LNCaP clone FGC (cell line): ENCODE data around the gene CEP68.
A peak's percentile ranks its signal among the peaks of the same experiment; 100 is the strongest.

ENCODE experiments used
- DNase-seq: peaks from one replicate; pipeline ENCODE4 v3.0.0-alpha.2; 2011; ENCODE audit warnings: low read depth
- H3K4me3 ChIP-seq: 2 replicates; pipeline ENCODE4 v1.5.1; 2011; ENCODE audit warnings: mild to moderate bottlenecking, low read depth, low read length, control low read depth
- TF ChIP-seq, protein P1 (sequence below): IDR thresholded peaks from 2 replicates; pipeline ENCODE4 v1.5.1; 2012; ENCODE audit warnings: mild to moderate bottlenecking; ENCODE audit not compliant: control insufficient read depth, insufficient read depth; ENCODE audit errors: extremely low read depth

The CEP68 gene

DNA sequence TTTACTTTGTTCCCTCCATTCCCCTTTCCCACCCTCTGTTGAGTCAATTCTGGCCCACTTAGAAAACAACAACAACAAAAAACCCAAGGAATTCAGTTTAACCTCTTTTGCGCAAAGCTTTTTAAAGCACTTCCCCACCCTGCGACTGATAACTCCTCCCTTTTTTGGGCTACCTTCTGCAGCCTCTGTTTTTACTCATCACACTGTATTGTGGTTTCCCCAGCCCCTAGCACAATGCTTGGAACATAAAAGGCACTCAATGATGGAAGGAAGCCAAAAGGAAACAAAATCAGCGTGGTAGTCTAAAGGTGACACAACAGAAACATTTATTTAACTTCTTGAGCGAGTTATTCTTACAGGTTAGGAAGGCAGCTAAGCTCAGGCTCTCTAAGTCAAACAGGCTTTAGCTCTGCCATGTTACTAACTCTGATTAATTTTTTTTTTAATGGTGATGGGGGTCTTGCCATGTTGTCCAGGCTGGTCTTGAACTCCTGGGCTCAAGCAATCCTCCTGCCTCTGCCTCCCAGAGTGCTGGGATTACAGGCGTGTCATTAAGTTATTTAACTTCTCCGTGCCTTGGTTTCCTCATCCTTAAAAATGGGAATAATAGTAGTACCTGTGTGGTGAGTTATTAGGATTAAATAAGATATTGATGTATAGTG, 1.3 kb downstream of the CEP68 start:
- TF ChIP-seq, protein P1, sequence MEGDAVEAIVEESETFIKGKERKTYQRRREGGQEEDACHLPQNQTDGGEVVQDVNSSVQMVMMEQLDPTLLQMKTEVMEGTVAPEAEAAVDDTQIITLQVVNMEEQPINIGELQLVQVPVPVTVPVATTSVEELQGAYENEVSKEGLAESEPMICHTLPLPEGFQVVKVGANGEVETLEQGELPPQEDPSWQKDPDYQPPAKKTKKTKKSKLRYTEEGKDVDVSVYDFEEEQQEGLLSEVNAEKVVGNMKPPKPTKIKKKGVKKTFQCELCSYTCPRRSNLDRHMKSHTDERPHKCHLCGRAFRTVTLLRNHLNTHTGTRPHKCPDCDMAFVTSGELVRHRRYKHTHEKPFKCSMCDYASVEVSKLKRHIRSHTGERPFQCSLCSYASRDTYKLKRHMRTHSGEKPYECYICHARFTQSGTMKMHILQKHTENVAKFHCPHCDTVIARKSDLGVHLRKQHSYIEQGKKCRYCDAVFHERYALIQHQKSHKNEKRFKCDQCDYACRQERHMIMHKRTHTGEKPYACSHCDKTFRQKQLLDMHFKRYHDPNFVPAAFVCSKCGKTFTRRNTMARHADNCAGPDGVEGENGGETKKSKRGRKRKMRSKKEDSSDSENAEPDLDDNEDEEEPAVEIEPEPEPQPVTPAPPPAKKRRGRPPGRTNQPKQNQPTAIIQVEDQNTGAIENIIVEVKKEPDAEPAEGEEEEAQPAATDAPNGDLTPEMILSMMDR: no peak
- no peak for DNase-seq
- H3K4me3 ChIP-seq: peak overlapping the region; percentile 60

DNA sequence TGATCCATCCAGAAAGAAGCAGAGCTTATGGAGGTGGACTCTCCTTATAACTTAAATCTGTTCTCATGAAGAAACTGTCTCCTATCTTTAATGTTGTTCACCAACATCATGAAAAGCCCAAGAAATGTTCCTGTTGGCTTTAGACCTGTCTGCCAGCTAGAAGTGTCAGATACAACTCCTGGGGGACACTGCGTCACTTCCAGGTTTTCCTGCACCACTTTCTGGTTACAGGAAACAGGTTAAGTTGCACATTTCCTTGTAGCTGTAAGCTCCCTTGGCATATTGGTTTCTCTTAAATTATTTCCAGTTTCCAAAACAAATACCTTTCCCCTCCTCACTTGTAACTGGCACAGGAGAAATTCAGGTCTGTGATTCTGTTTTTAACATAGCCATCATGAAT, 2.9 kb downstream of the CEP68 start:
- TF ChIP-seq, protein P1: no peak
- no peak overlapping the region for H3K4me3 ChIP-seq
- no peak for DNase-seq

DNA sequence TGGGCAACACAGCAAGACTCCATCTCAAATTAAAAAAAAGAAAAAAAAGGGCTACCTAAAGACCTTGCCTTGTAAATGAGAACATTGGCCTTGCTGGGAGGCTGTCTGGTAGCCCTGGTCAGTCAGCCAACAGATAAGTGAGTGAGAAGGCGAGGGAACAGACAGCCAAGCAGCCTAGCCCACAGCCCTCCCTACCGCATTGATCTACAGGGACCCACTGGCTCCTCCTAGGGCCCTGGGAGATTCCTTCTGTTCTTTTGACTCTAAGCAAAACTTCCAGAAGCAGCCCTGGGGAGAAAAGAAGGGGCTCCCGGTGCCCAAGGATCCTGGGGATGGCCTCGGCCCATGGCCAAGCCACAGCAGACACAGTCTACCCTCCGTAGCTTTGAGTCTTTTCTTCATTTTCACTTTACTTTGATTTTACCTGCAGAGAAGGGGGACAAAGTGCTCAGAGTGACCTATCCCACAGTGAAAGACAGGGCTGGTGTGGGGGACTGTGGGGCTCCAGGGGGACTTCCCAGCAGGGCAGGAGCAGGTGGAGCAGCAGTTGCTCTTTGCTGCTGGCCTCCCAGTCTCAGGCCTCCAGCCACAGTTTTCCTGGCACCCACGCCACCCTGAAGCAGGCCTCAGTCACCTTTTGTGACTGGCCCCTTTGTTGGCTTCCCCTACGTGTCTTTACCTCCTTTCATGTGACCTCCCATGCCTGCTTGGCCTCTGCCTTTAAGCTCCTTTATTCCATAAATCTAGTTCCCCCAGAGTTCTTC, 5.1 kb downstream of the CEP68 start:
- no peak for DNase-seq
- H3K4me3 ChIP-seq: no peak overlapping the region
- TF ChIP-seq, protein P1: no peak

DNA sequence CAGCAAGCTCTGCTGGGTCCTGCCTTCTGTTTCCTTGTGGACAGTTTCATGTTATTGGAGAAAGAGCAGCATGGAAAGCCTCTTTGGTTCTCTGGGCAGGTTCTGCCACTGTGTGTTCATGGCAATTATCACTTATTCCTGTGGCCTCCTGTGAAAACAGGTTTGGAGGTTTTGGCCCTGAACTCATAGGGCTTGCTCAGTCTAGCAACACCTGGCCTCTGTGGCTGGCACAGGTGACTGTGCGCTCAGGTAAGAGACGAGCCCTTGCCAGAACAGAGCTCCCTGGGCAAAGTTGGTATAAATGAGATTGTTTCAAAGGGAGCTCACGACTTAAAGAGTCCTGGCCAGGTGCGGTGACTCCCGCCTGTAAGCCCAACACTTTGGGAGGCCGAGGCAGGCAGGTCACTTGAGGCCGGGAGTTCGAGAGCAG, 5.7 kb downstream of the CEP68 start:
- DNase-seq: peak; percentile 34
- no peak overlapping the region for H3K4me3 ChIP-seq
- TF ChIP-seq, protein P1: no peak

DNA sequence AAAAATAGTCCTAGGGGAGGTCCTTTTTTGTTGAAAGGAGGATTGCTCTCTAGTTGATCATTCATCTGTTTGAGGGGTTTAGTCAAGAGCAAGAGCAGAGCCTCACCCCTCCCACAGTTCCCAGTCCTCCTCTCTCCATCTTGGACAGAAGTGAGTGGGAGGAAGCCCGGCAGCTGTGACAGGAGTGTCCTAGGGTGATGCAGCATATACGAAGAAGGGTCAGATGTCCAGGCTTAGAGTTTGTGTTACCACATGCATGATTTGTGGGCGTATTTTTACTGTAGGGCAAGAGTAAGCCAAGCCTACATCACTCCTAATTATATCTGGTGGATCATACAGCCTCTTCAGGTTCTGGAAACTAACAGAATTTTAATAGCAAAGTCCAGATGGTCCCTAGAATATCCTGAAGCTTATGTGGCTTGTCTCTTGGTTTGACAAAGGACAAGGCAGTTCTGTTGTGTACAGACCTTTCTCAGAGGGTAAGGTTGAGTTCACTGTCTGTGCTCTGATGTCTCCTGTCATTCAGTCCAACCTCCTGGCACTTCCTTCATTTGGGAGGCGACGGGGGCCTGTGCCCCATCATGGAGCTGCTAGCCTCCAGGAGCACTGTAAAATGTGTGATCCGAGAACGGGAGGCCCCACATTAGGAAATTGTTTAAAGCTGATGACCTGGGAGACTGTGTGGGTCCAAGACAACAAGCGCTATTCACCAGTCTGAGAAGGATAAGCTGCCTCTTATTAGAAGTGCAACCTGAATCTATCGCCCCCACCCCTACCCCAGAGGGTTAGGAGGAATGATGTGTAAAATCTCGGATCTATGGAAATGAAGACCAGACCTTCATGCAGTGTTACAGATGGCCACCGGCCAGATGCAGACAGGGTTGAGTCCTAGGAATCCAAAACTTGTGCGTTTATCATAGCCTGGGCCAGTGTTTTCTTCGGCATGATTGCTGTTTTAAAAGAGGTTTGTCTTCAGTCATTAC, 6.9 kb downstream of the CEP68 start:
- DNase-seq: no peak
- TF ChIP-seq, protein P1: no peak
- no peak overlapping the region for H3K4me3 ChIP-seq

DNA sequence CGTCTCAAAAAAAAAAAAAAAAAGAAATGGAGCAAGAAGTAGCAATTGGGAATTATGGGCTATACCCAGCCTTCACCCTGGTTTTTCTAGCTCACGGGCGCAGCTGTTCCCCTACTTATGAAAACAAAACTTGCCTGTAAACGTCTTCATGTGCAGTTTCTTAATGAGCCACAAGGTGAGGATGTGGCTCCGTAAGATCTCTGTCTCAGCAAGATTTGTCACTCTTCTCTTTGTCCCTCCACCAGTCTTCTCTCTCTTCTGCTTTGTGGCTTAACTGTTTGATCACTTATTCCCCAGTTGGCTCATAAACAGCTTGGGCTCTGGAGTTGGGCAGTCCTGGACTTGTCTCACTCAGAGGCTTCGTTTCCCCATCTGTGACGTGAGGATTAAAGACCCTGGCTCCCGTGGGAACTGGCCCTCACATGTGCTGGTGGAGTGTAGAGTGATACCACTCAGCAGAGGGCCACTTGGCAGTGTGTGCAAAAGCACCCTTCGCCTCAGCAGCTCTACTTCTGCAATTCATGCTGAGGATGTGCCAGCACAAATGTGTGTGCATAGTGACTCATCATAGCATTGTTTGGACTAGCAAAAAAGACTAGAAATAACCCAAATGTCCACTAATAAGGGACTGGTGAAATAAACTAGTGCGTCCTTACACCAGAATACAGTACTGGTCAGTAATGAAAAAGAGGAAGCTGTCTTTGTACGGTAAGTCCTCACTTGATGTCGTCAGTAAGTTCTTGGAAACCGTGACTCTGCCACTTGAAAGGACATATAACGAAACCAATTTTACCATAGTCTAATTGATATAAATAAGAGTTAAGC, 8.7 kb downstream of the CEP68 start:
- peak; percentile 33 for DNase-seq
- no peak overlapping the region for H3K4me3 ChIP-seq
- TF ChIP-seq, protein P1: peak; percentile 62
